HepG2 (cell line): ENCODE data around the gene VTI1B. TPM values are rescaled to one million over a fixed set of nuclear protein-coding genes. Genes with fewer than 3 reads are reported as not detected.
A peak's percentile ranks its signal among the peaks of the same experiment; 100 is the strongest.

Experiments used
- ATF6 ChIP-seq: sonication (generic); formaldehyde crosslinking; conservative IDR thresholded peaks from 2 replicates; pipeline ENCODE4 v1.4.0; 2020; ENCODE audit warnings: missing genetic modification reagents
- FOXC1 ChIP-seq: sonication (generic); formaldehyde crosslinking; IDR thresholded peaks from 2 replicates; pipeline ENCODE4 v1.8.0; 2022; ENCODE audit warnings: mild to moderate bottlenecking, missing genetic modification reagents, borderline replicate concordance
- FOXK2 ChIP-seq: fragments of 450-650 bp; IDR thresholded peaks from 2 replicates; pipeline ENCODE4 v1.6.1; 2016
- FUBP1 ChIP-seq: sonication (generic); formaldehyde crosslinking; IDR thresholded peaks from 2 replicates; pipeline ENCODE4 v1.5.1; 2020; ENCODE audit warnings: missing genetic modification reagents, mild to moderate bottlenecking, borderline replicate concordance
- KAT8 ChIP-seq: IDR thresholded peaks from 2 replicates; pipeline ENCODE4 v1.6.1; 2016; ENCODE audit warnings: missing genetic modification reagents, missing compliant biosample characterization
- LRRFIP1 ChIP-seq: sonication (generic); formaldehyde crosslinking; conservative IDR thresholded peaks from 2 replicates; pipeline ENCODE4 v1.4.0; 2020; ENCODE audit warnings: missing genetic modification reagents
- MIER3 ChIP-seq: IDR thresholded peaks from 2 replicates; pipeline ENCODE4 v1.6.1; 2016; ENCODE audit warnings: missing compliant biosample characterization, borderline replicate concordance
- MXI1 ChIP-seq: IDR thresholded peaks from 3 replicates; pipeline ENCODE4 v1.6.1; 2012; ENCODE audit warnings: low read depth, low read length, inconsistent platforms, borderline replicate concordance
- NCOA2 ChIP-seq: sonication (generic); formaldehyde crosslinking; IDR thresholded peaks from 2 replicates; pipeline ENCODE4 v1.8.0; 2022; ENCODE audit warnings: inconsistent platforms
- NRL ChIP-seq: sonication (generic); formaldehyde crosslinking; IDR thresholded peaks from 2 replicates; pipeline ENCODE4 v1.5.0; 2020; ENCODE audit warnings: missing genetic modification reagents, mild to moderate bottlenecking, moderate library complexity, borderline replicate concordance
- RORA ChIP-seq: sonication (generic); formaldehyde crosslinking; IDR thresholded peaks from 2 replicates; pipeline ENCODE4 v1.5.0; 2020; ENCODE audit warnings: mild to moderate bottlenecking, missing genetic modification reagents, moderate library complexity
- SMAD1 ChIP-seq: sonication (generic); formaldehyde crosslinking; IDR thresholded peaks from 2 replicates; pipeline ENCODE4 v1.4.0; 2020; ENCODE audit warnings: missing genetic modification reagents, low read depth, mild to moderate bottlenecking, borderline replicate concordance
- THAP8 ChIP-seq: sonication (generic); formaldehyde crosslinking; IDR thresholded peaks from 2 replicates; pipeline ENCODE4 v1.5.1; 2020; ENCODE audit warnings: missing genetic modification reagents, mild to moderate bottlenecking, borderline replicate concordance
- ZBTB44 ChIP-seq: sonication (generic); formaldehyde crosslinking; IDR thresholded peaks from 2 replicates; pipeline ENCODE4 v1.4.0; 2020; ENCODE audit warnings: missing genetic modification reagents
- ZFAT ChIP-seq: sonication (generic); formaldehyde crosslinking; conservative IDR thresholded peaks from 2 replicates; pipeline ENCODE4 v1.8.1; 2023; ENCODE audit warnings: missing genetic modification reagents, inconsistent platforms
- ZNF136 ChIP-seq: sonication (generic); formaldehyde crosslinking; IDR thresholded peaks from 2 replicates; pipeline ENCODE4 v1.8.1; 2022; ENCODE audit warnings: low read depth, mild to moderate bottlenecking, moderate library complexity, missing genetic modification reagents
- ZNF260 ChIP-seq: sonication (generic); formaldehyde crosslinking; IDR thresholded peaks from 2 replicates; pipeline ENCODE4 v1.4.0; 2020; ENCODE audit warnings: missing genetic modification reagents, low read depth, mild to moderate bottlenecking, borderline replicate concordance
- ZNF30 ChIP-seq: sonication (generic); formaldehyde crosslinking; IDR thresholded peaks from 2 replicates; pipeline ENCODE4 v1.5.0; 2020; ENCODE audit warnings: mild to moderate bottlenecking, missing genetic modification reagents
- ZNF776 ChIP-seq: sonication (generic); formaldehyde crosslinking; IDR thresholded peaks from 2 replicates; pipeline ENCODE4 v1.4.0; 2020; ENCODE audit warnings: mild to moderate bottlenecking, missing genetic modification reagents
- polyA plus RNA-seq, 8 experiments: library from polyadenylated mRNA; depleted of rRNA in 3 of 8; stranded (reverse) in 7 of 8; unstranded in 1 of 8; fragments of >200 nt; fragmentation: Illumina TruSeq in 4 of 8; extraction: Trizol in 4 of 8; gene quantifications; 2 replicates each; pipeline versions ENCODE4 v1.2.1 to v1.2.3, GENCODE V29; 2011 to 2016; ENCODE audit warnings: low read depth in 4 of 8, missing spikeins in 1 of 8, mixed read lengths in 1 of 8; ENCODE audit not compliant: insufficient read depth in 1 of 8
- total RNA-seq, 5 experiments: library from RNA; depleted of rRNA; stranded (reverse); fragments of >200 nt; fragmentation: Illumina TruSeq; extraction: Trizol; gene quantifications; 2 replicates each; pipeline ENCODE4 v1.2.3, GENCODE V29; 2016; ENCODE audit warnings: low read depth in 1 of 5

Gene VTI1B
- total and polyA plus RNA-seq, 2 of the 13 experiments (the other 11 are each of a cell fraction or from before 2014, with no cell fraction given): 39.0 to 103 TPM

GRCh38 chr14:67619446-67620216, 54.8 kb downstream of the VTI1B start, which contains the start of gene ARG2 (continued):
- TF ChIP-seq THAP8 (CRISPR knock-in tag) (no peak), NRL (CRISPR knock-in tag) (peak; percentile 30; the same call in 1 of the 2 replicates), NCOA2 (CRISPR knock-in tag) (no peak), FOXK2 (no peak), RORA (no peak), LRRFIP1 (no peak), MXI1 (peak; percentile 86; the same call in 1 of the 3 replicates), ZNF136 (CRISPR knock-in tag) (no peak), FUBP1 (no peak), ZNF776 (CRISPR knock-in tag) (peak; percentile 65; the same call in 1 of the 2 replicates), KAT8 (CRISPR knock-in tag) (peak; percentile 74), ZBTB44 (CRISPR knock-in tag) (no peak), ZFAT (CRISPR knock-in tag) (no peak), ATF6 (CRISPR knock-in tag) (no peak), SMAD1 (no peak), ZNF260 (CRISPR knock-in tag) (no peak), MIER3 (peak; percentile 80), ZNF30 (CRISPR knock-in tag) (no peak), FOXC1 (no peak)
